H1 (cell line): ENCODE measurements around the gene ZNF358. TPM values are rescaled to one million over a fixed set of nuclear protein-coding genes. Genes with fewer than 3 reads are reported as not detected.

ENCODE experiments used
- CTCF ChIA-PET: fragments of 300-600 bp; sonication (Branson Sonifier 250); formaldehyde crosslinking; loops from one replicate; lab custom pipeline; 2021; ENCODE audit not compliant: partially characterized antibody; lab: Charles Lee
- POLR2A ChIA-PET: fragments of 300-600 bp; sonication (Branson Sonifier 250); formaldehyde crosslinking; loops from one replicate; lab custom pipeline; 2021; ENCODE audit warnings: inconsistent platforms; ENCODE audit not compliant: partially characterized antibody; lab: Charles Lee
- DNase-seq, 2 experiments: peaks; one replicate each; pipeline versions ENCODE4 v3.0.0 to v3.0.0-alpha.2; 2010 to 2022; ENCODE audit warnings: low spot score in 2 of 2, low read depth in 1 of 2, mixed read lengths in 1 of 2
- FAIRE-seq: peaks from 2 replicates; lab custom pipeline; 2011; peaks lifted over from hg19 to GRCh38; lab: Jason Lieb, UNC
- H2AFZ ChIP-seq: 2 replicates; pipeline ENCODE4 v1.8.1; 2012; ENCODE audit warnings: low read length, inconsistent platforms
- H2AK5ac ChIP-seq: 2 replicates; pipeline ENCODE4 v1.6.1; 2013; ENCODE audit warnings: low read depth, low read length
- H2BK120ac ChIP-seq: replicated peaks from 2 replicates; pipeline ENCODE3; 2013; ENCODE audit warnings: low read depth, low read length, inconsistent platforms
- H2BK12ac ChIP-seq: 2 replicates; pipeline ENCODE4 v1.6.1; 2013; ENCODE audit warnings: low read depth, low read length
- H2BK15ac ChIP-seq: 2 replicates; pipeline ENCODE4 v1.6.1; 2013; ENCODE audit warnings: low read length
- H2BK20ac ChIP-seq: 2 replicates; pipeline ENCODE4 v1.6.1; 2013; ENCODE audit warnings: low read length
- H2BK5ac ChIP-seq: 2 replicates; pipeline ENCODE4 v1.6.1; 2013; ENCODE audit warnings: low read depth, low read length
- H3K14ac ChIP-seq: 2 replicates; pipeline ENCODE4 v1.6.1; 2013; ENCODE audit warnings: inconsistent platforms; ENCODE audit not compliant: insufficient read length
- H3K18ac ChIP-seq: 2 replicates; pipeline ENCODE4 v1.6.1; 2013; ENCODE audit warnings: low read length; ENCODE audit errors: extremely low read depth
- H3K23ac ChIP-seq: 2 replicates; pipeline ENCODE4 v1.6.1; 2013; ENCODE audit warnings: inconsistent platforms; ENCODE audit not compliant: insufficient read length
- H3K23me2 ChIP-seq: 2 replicates; pipeline ENCODE4 v1.6.1; 2013; ENCODE audit warnings: low read depth, low read length
- H3K27ac ChIP-seq: 2 replicates; pipeline ENCODE4 v1.6.1; 2011; ENCODE audit warnings: low read depth, low read length, inconsistent platforms
- H3K27me3 ChIP-seq, 4 experiments: replicated peaks in 1 of 4; 1 replicate in 1 of 4; 2 replicates in 3 of 4; pipeline versions ENCODE4 v1.6.1 to v1.8.1; 2011 to 2013; ENCODE audit warnings: low read length in 3 of 4, mild to moderate bottlenecking in 3 of 4, inconsistent platforms in 2 of 4, mixed read lengths in 2 of 4, moderate library complexity in 1 of 4; ENCODE audit not compliant: control insufficient read depth in 3 of 4, insufficient read depth in 3 of 4; ENCODE audit errors: extremely low read depth in 1 of 4
- H3K36me3 ChIP-seq, 4 experiments: 2 replicates each; pipeline versions ENCODE4 v1.6.1 to v1.8.1; 2011 to 2013; ENCODE audit warnings: mild to moderate bottlenecking in 4 of 4, low read length in 3 of 4, moderate library complexity in 2 of 4, control low read depth in 1 of 4, inconsistent platforms in 1 of 4; ENCODE audit not compliant: insufficient read depth in 4 of 4, control insufficient read depth in 2 of 4
- H3K4ac ChIP-seq: replicated peaks from 2 replicates; pipeline ENCODE3; 2013; ENCODE audit warnings: low read length, low read depth, mixed read lengths, inconsistent platforms; ENCODE audit not compliant: insufficient read length
- H3K4me1 ChIP-seq, 4 experiments: replicated peaks in 1 of 4; 1 replicate in 1 of 4; 2 replicates in 3 of 4; pipeline versions ENCODE4 v1.6.1 to v1.8.1; 2011 to 2013; ENCODE audit warnings: low read length in 3 of 4, inconsistent platforms in 2 of 4, mixed read lengths in 1 of 4; ENCODE audit not compliant: insufficient read depth in 4 of 4, control insufficient read depth in 3 of 4
- H3K4me2 ChIP-seq, 2 experiments: 2 replicates each; pipeline versions ENCODE4 v1.6.1 to v1.8.1; 2011 to 2013; ENCODE audit warnings: low read depth in 2 of 2, low read length in 2 of 2, control low read depth in 1 of 2, inconsistent platforms in 1 of 2, mild to moderate bottlenecking in 1 of 2; ENCODE audit not compliant: insufficient read depth in 1 of 2
- H3K4me3 ChIP-seq, 4 experiments: fragments of 200-600, 300-600 bp in 1 of 4; sonication (generic), shearing (Covaris generic), sonication (Bioruptor Twin) in 1 of 4; 2 replicates each; pipeline versions ENCODE4 v1.5.1 to v1.8.1; 2011 to 2016; ENCODE audit warnings: low read length in 4 of 4, low read depth in 3 of 4, control low read depth in 2 of 4, inconsistent platforms in 2 of 4, mild to moderate bottlenecking in 2 of 4, mixed read lengths in 1 of 4, moderate library complexity in 1 of 4; ENCODE audit not compliant: insufficient read depth in 2 of 4; ENCODE audit errors: extremely low read depth in 1 of 4
- H3K56ac ChIP-seq: replicated peaks from 2 replicates; pipeline ENCODE3; 2013; ENCODE audit warnings: low read depth, mild to moderate bottlenecking, mixed read lengths, low read length, inconsistent platforms; ENCODE audit not compliant: insufficient read length
- H3K79me1 ChIP-seq: 2 replicates; pipeline ENCODE4 v1.6.1; 2013; ENCODE audit warnings: low read depth, low read length, control low read depth
- H3K79me2 ChIP-seq, 2 experiments: 2 replicates each; pipeline versions ENCODE4 v1.6.1 to v1.8.1; 2012 to 2013; ENCODE audit warnings: low read length in 2 of 2, mild to moderate bottlenecking in 2 of 2, inconsistent platforms in 1 of 2; ENCODE audit not compliant: insufficient read depth in 2 of 2, control insufficient read depth in 1 of 2
- H3K9ac ChIP-seq, 4 experiments: replicated peaks in 1 of 4; 1 replicate in 1 of 4; 2 replicates in 3 of 4; pipeline versions ENCODE4 v1.6.1 to v1.8.1; 2011 to 2013; ENCODE audit warnings: low read depth in 3 of 4, low read length in 3 of 4, control low read depth in 2 of 4, mild to moderate bottlenecking in 2 of 4, moderate library complexity in 2 of 4, inconsistent platforms in 1 of 4; ENCODE audit errors: extremely low read depth in 1 of 4
- H3K9me3 ChIP-seq, 2 experiments: 2 replicates each; pipeline versions ENCODE4 v1.6.1 to v1.8.1; 2012 to 2013; ENCODE audit warnings: mild to moderate bottlenecking in 2 of 2, moderate library complexity in 2 of 2, control low read depth in 1 of 2, inconsistent platforms in 1 of 2, low read depth in 1 of 2, low read length in 1 of 2, mixed read lengths in 1 of 2; ENCODE audit not compliant: insufficient read depth in 2 of 2
- H4K20me1 ChIP-seq, 2 experiments: replicated peaks in 1 of 2; 2 replicates each; pipeline versions ENCODE3 to v1.8.1; 2011 to 2013; ENCODE audit warnings: inconsistent platforms in 2 of 2, low read length in 2 of 2, mild to moderate bottlenecking in 1 of 2; ENCODE audit not compliant: insufficient read depth in 2 of 2, control insufficient read depth in 1 of 2
- H4K5ac ChIP-seq: 2 replicates; pipeline ENCODE4 v1.6.1; 2013; ENCODE audit warnings: low read length, low read depth, mixed read lengths, inconsistent platforms; ENCODE audit not compliant: insufficient read length
- H4K8ac ChIP-seq: 2 replicates; pipeline ENCODE4 v1.8.0; 2013; ENCODE audit warnings: mild to moderate bottlenecking, moderate library complexity, low read length, inconsistent platforms; ENCODE audit not compliant: insufficient read depth; ENCODE audit errors: extremely low read depth
- H4K91ac ChIP-seq: replicated peaks from 2 replicates; pipeline ENCODE3; 2013; ENCODE audit warnings: low read length, mixed read lengths, inconsistent platforms; ENCODE audit not compliant: insufficient read length
- RAD21 ChIP-seq, 2 experiments: IDR thresholded peaks in 1 of 2; conservative IDR thresholded peaks in 1 of 2; 2 replicates each; pipeline ENCODE4 v1.6.1; 2011; ENCODE audit warnings: low read depth in 2 of 2, low read length in 2 of 2, improper control_type of control experiment in 1 of 2, inconsistent platforms in 1 of 2, mild to moderate bottlenecking in 1 of 2, moderate library complexity in 1 of 2
- TAF7 ChIP-seq: optimal IDR thresholded peaks from 2 replicates; pipeline ENCODE3; 2011; ENCODE audit warnings: low read depth, mild to moderate bottlenecking, inconsistent platforms, low read length, moderate library complexity, borderline replicate concordance
- WGBS, 2 experiments: shearing (Covaris generic) in 1 of 2; methylation state at CpG; one replicate each; pipeline versions ENCODE4 v1.1.6 to v1.1.7; 2013 to 2015; ENCODE audit warnings: low lambda C conversion rate in 2 of 2, mixed read lengths in 2 of 2, inconsistent platforms in 1 of 2, low coverage in 1 of 2, missing lambda C conversion rate in 1 of 2; ENCODE audit not compliant: insufficient replicate concordance in 2 of 2, insufficient coverage in 1 of 2, insufficient read length in 1 of 2; ENCODE audit errors: extremely low coverage in 1 of 2, missing lambda C conversion rate in 1 of 2; 5-methylcytosine and 5-hydroxymethylcytosine counted together
- polyA plus RNA-seq, 7 experiments: library from polyadenylated mRNA; depleted of rRNA in 3 of 7; stranded (reverse) in 5 of 7; unstranded in 2 of 7; fragments of >200 nt in 5 of 7; fragments of 200-250 nt in 2 of 7; gene quantifications; 1 replicate in 5 of 7; 2 replicates in 1 of 7; 4 replicates in 1 of 7; pipeline versions ENCODE4 v1.2.1 to v1.2.3, GENCODE V29; 2011 to 2013; ENCODE audit warnings: missing spikeins in 2 of 7, mixed read lengths in 2 of 7
- total RNA-seq: library from RNA; stranded (reverse); fragmentation: NEBNext Ultra II Directional; extraction: Animal tissue kit (Norgen Biotek cat#: 25700); gene quantifications from 2 replicates; pipeline ENCODE4 v1.2.1, GENCODE V29; 2021
- TF ChIP-seq, protein P1 (sequence below), 3 experiments: IDR thresholded peaks; 1 replicate in 2 of 3; 2 replicates in 1 of 3; pipeline versions ENCODE4 v1.5.1 to v1.6.1; 2011; ENCODE audit warnings: low read length in 3 of 3, mild to moderate bottlenecking in 3 of 3, inconsistent platforms in 2 of 3, low read depth in 1 of 3, moderate library complexity in 1 of 3; ENCODE audit not compliant: insufficient read depth in 1 of 3; ENCODE audit errors: control extremely low read depth in 1 of 3

Gene ZNF358
- total and polyA plus RNA-seq, 2 of the 8 experiments (the other 6 are each of a cell fraction or from before 2014, with no cell fraction given), result 40.0 to 60.3 TPM

GRCh38 chr19:7497292-7497691, 18.6 kb upstream of the ZNF358 start:
- no peak for TF ChIP-seq TAF7
- TF ChIP-seq, protein P1, sequence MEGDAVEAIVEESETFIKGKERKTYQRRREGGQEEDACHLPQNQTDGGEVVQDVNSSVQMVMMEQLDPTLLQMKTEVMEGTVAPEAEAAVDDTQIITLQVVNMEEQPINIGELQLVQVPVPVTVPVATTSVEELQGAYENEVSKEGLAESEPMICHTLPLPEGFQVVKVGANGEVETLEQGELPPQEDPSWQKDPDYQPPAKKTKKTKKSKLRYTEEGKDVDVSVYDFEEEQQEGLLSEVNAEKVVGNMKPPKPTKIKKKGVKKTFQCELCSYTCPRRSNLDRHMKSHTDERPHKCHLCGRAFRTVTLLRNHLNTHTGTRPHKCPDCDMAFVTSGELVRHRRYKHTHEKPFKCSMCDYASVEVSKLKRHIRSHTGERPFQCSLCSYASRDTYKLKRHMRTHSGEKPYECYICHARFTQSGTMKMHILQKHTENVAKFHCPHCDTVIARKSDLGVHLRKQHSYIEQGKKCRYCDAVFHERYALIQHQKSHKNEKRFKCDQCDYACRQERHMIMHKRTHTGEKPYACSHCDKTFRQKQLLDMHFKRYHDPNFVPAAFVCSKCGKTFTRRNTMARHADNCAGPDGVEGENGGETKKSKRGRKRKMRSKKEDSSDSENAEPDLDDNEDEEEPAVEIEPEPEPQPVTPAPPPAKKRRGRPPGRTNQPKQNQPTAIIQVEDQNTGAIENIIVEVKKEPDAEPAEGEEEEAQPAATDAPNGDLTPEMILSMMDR (IDR thresholded peaks at IDR 0.05; ENCODE audit: control extremely low read depth in 1 of 3, insufficient read depth in 1 of 3, low read depth in 1 of 3, low read length in 3 of 3), result peak; percentile 41 to 68 (median 64)
- peak; percentile 27 to 50; a peak in 3 of 4 replicates for TF ChIP-seq RAD21 (IDR thresholded peaks at IDR 0.05 in 1 of 2, conservative IDR thresholded peaks at IDR 0.05 in 1 of 2; ENCODE audit: low read depth in 2 of 2, low read length in 2 of 2)
- H3K9ac ChIP-seq, result no peak overlapping the region
- H4K5ac ChIP-seq, result no peak overlapping the region
- peaks cover 8% of the 10 kb centered on the region; the same call in 1 of the 2 replicates for H3K23me2 ChIP-seq
- H3K4me1 ChIP-seq, result 0 out of 7 replicates have a peak, but pooled peaks cover 0 to 6% (median 0%) of the 10 kb centered on the region in 4 experiments
- H2AFZ ChIP-seq, result peak overlapping the region; percentile 51; the same call in 1 of the 2 replicates
- no peak overlapping the region for H3K4ac ChIP-seq
- no peaks in the 10 kb centered on the region for H3K36me3 ChIP-seq
- no peaks in the 10 kb centered on the region for H3K79me1 ChIP-seq
- no peak overlapping the region for H2BK15ac ChIP-seq
- no peak overlapping the region for H2BK120ac ChIP-seq
- no peak overlapping the region for H4K91ac ChIP-seq
- no peak overlapping the region for H4K8ac ChIP-seq
- H3K9me3 ChIP-seq, result peaks cover 0 to 5% of the 10 kb centered on the region in 2 experiments; a peak in 1 of 4 replicates
- H3K14ac ChIP-seq, result no peak overlapping the region
- ChIA-PET CTCF (interaction anchor here (0.7 to 2.2 kb wide), 30 partner anchors 9 to 395 kb away, joined by 3 to 11 read pairs (median 5); no protein-coding TSS in a partner anchor), POLR2A (interaction anchor here (0.7 to 1.4 kb wide), 4 partner anchors 10 to 29 kb away, joined by 3 to 6 read pairs (median 4); no protein-coding TSS in a partner anchor)
- no peak overlapping the region for H3K4me2 ChIP-seq
- no peak overlapping the region for H2AK5ac ChIP-seq
- no peak overlapping the region for H3K23ac ChIP-seq
- H2BK12ac ChIP-seq, result no peak overlapping the region
- DNase-seq (no peak), FAIRE-seq (no peak)
- peaks cover 1 to 25% (median 22%) of the 10 kb centered on the region in 4 experiments for H3K27me3 ChIP-seq
- no peaks in the 10 kb centered on the region for H3K79me2 ChIP-seq
- H4K20me1 ChIP-seq, result no peaks in the 10 kb centered on the region
- H2BK5ac ChIP-seq, result no peak overlapping the region
- H3K4me3 ChIP-seq, result no peak overlapping the region
- no peak overlapping the region for H3K56ac ChIP-seq
- no peak overlapping the region for H3K27ac ChIP-seq
- WGBS, 2 experiments, result 61% methylated on average over 7 of the region's 7 CpGs; no CpG with 5 or more reads in 1 of the 2 experiments
- H2BK20ac ChIP-seq, result 0 out of 2 replicates have a peak overlapping the region, but pooled peaks have one; percentile 34
- no peak overlapping the region for H3K18ac ChIP-seq
